B cell (primary cell): ENCODE measurements around the gene RCN1.

Source experiments
- CTCF ChIP-seq: fragments of 200-600 bp; IDR thresholded peaks from one replicate; pipeline ENCODE4 v1.8.0; 2022; ENCODE audit warnings: antibody characterized with exemption, mild to moderate bottlenecking
- EZH2 ChIP-seq: IDR thresholded peaks from 2 replicates; pipeline ENCODE4 v1.6.1; 2012; ENCODE audit warnings: borderline replicate concordance, low read depth, mild to moderate bottlenecking, moderate library complexity, low read length; ENCODE audit not compliant: insufficient read depth, poor library complexity, severe bottlenecking

GRCh38 chr11:32105871-32106560 lies 15.1 kb downstream of the RCN1 start:
- no peak for TF ChIP-seq CTCF
- TF ChIP-seq EZH2: no peak
